AG04449 (cell line): ENCODE results near the gene SMTNL1.

ENCODE experiments used
- CTCF ChIA-PET: fragments of 350-600 bp; formaldehyde crosslinking; extraction: SDS; loops from one replicate; lab custom pipeline; 2021; ENCODE audit warnings: antibody characterized with exemption; lab: Yijun Ruan, JAX
- POLR2A ChIA-PET: fragments of 400-600, 350-600 bp; formaldehyde crosslinking; extraction: SDS; loops from one replicate; lab custom pipeline; 2020; ENCODE audit warnings: antibody characterized with exemption, inconsistent platforms; lab: Yijun Ruan, JAX
- DNase-seq: peaks from one replicate; pipeline ENCODE4 v3.0.0-alpha.2; 2010; ENCODE audit warnings: low read depth, low spot score
- H3K4me3 ChIP-seq: 2 replicates; pipeline ENCODE4 v1.5.1; 2011; ENCODE audit warnings: low read depth, mild to moderate bottlenecking, control low read depth, low read length
- TF ChIP-seq, protein P1 (sequence below): IDR thresholded peaks from one replicate; pipeline ENCODE4 v1.5.1; 2011; ENCODE audit warnings: mild to moderate bottlenecking, moderate library complexity, low read length, control low read depth, inconsistent platforms; ENCODE audit not compliant: insufficient read depth; ENCODE audit errors: missing control alignments

The SMTNL1 gene

DNA sequence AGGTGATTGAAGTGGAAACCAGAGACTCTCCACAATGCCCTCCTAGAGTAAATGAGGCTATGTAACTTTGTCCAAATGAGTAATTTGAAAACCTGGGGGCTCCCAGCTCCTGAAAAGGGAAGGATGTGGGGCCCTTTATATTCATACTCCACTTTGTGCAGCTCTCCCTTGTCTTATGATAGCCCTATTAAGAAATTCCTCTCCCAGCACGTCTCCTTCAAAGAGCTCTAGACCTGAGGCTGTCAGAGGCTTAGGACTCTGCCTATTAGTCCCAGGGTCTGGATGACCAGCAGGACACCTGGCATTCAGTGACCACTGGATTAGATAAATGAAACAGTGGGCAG, 24.0 kb upstream of the SMTNL1 start:
- peak overlapping the region; percentile 18 for H3K4me3 ChIP-seq
- DNase-seq, result no peak
- ChIA-PET CTCF (interaction anchor here (1.6 to 18.1 kb wide), 7 partner anchors 11 to 131 kb away, joined by 5 to 421 read pairs (median 9); partner anchors contain the start of genes RTN4RL2 and TIMM10), POLR2A (interaction anchor here (0.8 kb wide), 1 partner anchor 30 kb away, joined by 3 read pairs; no protein-coding TSS in a partner anchor)
- TF ChIP-seq, protein P1, sequence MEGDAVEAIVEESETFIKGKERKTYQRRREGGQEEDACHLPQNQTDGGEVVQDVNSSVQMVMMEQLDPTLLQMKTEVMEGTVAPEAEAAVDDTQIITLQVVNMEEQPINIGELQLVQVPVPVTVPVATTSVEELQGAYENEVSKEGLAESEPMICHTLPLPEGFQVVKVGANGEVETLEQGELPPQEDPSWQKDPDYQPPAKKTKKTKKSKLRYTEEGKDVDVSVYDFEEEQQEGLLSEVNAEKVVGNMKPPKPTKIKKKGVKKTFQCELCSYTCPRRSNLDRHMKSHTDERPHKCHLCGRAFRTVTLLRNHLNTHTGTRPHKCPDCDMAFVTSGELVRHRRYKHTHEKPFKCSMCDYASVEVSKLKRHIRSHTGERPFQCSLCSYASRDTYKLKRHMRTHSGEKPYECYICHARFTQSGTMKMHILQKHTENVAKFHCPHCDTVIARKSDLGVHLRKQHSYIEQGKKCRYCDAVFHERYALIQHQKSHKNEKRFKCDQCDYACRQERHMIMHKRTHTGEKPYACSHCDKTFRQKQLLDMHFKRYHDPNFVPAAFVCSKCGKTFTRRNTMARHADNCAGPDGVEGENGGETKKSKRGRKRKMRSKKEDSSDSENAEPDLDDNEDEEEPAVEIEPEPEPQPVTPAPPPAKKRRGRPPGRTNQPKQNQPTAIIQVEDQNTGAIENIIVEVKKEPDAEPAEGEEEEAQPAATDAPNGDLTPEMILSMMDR, result no peak

DNA sequence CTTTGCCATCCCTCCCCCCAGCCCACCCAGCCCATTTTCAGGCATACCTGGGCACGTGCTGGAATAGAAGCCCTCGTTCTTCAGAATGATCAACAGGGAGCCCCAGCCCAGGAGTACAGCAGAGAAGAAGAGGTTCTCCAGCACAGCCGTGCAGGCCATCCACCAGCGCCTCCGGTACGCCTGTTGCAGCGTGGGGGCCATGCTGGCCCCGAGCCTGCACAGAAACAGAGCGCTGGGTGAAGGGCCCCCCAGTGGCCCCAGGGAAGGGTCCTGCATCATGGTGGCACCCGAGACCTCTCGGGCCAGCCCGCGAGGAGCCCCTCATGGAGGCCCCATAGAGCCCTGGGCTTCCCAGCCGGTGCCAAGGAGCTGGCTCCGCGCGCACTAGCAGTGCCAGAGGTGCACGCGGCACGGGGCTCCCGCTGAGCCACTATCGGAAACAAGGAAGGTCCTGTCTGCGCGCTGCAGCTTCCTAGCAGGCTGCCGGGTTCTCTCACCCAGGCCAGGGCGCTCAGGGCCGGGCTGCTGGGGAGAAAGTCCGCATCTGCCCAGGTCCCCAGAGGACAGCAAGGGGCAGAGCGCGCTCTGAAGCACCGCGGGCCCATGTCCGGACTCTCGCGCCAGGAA, 23.4 kb upstream of the SMTNL1 start:
- DNase-seq, result no peak
- POLR2A ChIA-PET, result interaction anchor here (0.6 to 0.8 kb wide), 2 partner anchors 31 to 168 kb away, joined by 3 read pairs; no protein-coding TSS in a partner anchor
- H3K4me3 ChIP-seq, result peak overlapping the region; percentile 85
- TF ChIP-seq, protein P1, result no peak
- CTCF ChIA-PET, result interaction anchor here (1.1 to 18.1 kb wide), 10 partner anchors 10 to 130 kb away, joined by 4 to 421 read pairs (median 8); partner anchors contain the start of genes RTN4RL2, TIMM10 and UBE2L6

DNA sequence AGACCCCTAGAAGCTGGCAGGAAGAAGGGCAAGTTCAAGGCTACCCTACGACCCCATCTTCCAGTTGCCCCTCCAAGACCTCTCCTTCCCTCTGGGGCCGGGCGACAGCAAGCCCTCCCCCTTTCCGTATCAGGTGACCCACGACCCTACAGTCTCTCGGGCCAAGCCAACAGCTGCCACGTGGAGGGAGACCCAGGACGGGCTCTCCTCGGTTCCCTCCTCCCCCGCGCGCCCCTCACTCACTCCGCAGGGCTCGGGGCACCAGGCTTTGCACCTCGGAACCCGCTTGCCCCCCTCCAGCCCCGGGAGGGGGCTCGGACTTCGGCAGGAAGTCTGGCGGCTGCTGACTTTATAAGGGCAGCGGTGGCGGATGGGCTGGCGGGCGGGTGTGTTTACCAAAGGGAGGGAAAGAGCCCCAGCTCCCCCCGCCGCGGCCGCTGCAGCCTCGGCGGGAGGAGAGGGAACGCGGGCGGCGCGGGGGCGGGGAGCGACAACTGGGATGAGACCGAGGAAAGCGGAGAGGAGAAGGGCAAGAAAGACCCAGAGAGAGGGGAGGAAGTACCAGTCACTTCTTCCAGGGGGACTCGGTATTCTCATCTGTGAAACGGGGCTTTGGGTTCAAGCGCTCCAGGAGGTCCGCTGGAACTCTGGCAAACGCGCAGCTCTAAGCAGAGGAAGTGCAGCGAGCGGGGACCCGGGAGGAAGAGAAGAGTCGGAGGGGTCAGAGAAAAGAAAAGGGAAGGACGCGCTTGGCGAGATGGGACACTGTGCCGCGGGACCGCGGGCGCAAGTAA, 22.7 kb upstream of the SMTNL1 start:
- H3K4me3 ChIP-seq, result peak overlapping the region; percentile 85
- ChIA-PET CTCF (interaction anchor here (1.0 to 18.1 kb wide), 14 partner anchors 10 to 169 kb away, joined by 3 to 421 read pairs (median 8); partner anchors contain the start of genes RTN4RL2, TIMM10 and UBE2L6), POLR2A (interaction anchor here (0.6 to 2.5 kb wide), 5 partner anchors 11 to 169 kb away, joined by 3 to 5 read pairs (median 4); no protein-coding TSS in a partner anchor)
- TF ChIP-seq, protein P1, result no peak
- DNase-seq, result no peak

DNA sequence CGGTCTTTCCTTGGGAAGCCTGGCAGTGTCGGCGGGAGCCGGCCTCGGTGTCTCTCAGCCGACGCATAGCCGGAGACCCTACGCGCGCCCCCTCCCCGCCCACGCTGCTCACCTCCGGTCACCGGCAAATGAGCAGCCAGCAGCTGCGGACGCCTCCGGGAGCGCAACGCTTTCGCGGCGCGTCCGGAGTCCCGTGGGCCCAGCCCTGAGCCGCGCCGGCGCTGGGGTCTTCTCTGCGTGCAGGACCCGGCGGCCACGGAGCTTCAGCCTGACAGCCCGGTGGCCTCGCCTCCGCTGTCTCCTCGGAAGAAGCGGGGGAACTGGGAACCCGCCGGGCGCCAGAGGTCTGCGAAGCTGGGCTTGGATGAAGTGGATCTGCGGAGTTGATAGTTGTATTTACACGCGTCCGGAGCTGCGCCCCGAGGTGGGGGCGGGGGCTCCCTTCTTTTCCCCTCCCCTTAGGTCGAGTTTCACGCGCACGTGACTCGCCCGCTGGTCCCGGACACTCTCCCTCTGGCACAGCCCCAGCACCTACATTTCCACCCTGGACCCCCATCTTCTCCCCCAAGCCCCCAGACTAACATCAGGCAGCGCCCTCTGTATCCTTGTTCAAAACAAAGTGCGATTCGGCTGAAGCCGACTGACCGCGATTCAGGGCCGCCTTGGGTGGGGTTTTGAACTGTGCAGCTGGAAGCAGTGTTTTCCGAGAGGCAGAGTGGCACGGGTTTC, 21.9 kb upstream of the SMTNL1 start, which contains the start of gene SLC43A1:
Gene SLC43A1 (minus strand): TSS at position 371 of the 729 bp plus-strand sequence. CDS start 1,591 bp downstream, outside the sequence.
- H3K4me3 ChIP-seq, result peak within 1 kb of the TSS; percentile 85
- TF ChIP-seq, protein P1, result peak; percentile 0
- ChIA-PET CTCF (interaction anchor here (1.0 to 18.1 kb wide), 14 partner anchors 9 to 170 kb away, joined by 3 to 421 read pairs (median 8); partner anchors contain the start of genes RTN4RL2, TIMM10 and UBE2L6), POLR2A (interaction anchor here (0.7 to 2.5 kb wide), 5 partner anchors 10 to 124 kb away, joined by 4 to 5 read pairs (median 4); no protein-coding TSS in a partner anchor)
- no peak for DNase-seq

DNA sequence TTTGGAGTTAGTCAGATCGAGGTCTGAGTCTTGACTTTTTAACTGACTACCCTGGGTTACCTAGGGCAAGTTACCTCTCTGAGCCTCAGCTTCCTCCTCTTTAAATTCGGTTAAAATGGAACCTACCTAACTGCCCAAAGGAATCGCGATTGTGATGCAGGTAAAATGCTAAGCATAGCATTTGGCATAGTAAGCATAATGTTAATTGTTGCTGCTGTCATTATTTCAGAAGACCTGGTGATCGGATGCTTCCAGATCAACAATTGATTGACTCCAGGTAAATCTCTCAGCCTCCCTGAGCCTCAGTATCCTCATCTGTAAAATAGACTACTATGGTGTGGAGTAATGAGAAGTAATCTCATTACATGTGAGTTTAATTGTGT, 21.3 kb upstream of the SMTNL1 start:
- CTCF ChIA-PET, result interaction anchor here (1.3 to 18.1 kb wide), 13 partner anchors 8 to 170 kb away, joined by 3 to 421 read pairs (median 9); partner anchors contain the start of genes RTN4RL2, TIMM10 and UBE2L6
- peak overlapping the region; percentile 85 for H3K4me3 ChIP-seq
- no peak for DNase-seq
- TF ChIP-seq, protein P1, result no peak
- POLR2A ChIA-PET, result interaction anchor here (0.7 to 2.5 kb wide), 5 partner anchors 9 to 124 kb away, joined by 4 to 5 read pairs (median 4); no protein-coding TSS in a partner anchor
